HepG2 (cell line): ENCODE data around the gene ARMC8. TPM values are rescaled to one million over a fixed set of nuclear protein-coding genes. Genes with fewer than 3 reads are reported as not detected.
A peak's percentile ranks its signal among the peaks of the same experiment; 100 is the strongest.

ENCODE experiments used
- ATAC-seq: fragments of 200-7000 bp; cut with Tn5 transposase; 3 replicates; pipeline ENCODE4 v1.9.1; 2020; ENCODE audit warnings: mild to moderate bottlenecking, moderate library complexity
- BruUV-seq: library from RNA; stranded (reverse); fragments of 400-500 nt; replicated peaks from 2 replicates; lab custom pipeline; 2021; lab: Mats Ljungman, UMichigan
- CTCF ChIA-PET: fragments of 300-600 bp; formaldehyde crosslinking; extraction: SDS; loops from one replicate; lab custom pipeline; 2021; ENCODE audit warnings: low total read pairs, inconsistent platforms, low intra/inter-chr PET ratio; lab: Yijun Ruan, JAX
- POLR2A ChIA-PET: fragments of 350-600 bp; sonication (Branson Sonifier 250); formaldehyde crosslinking; loops from one replicate; lab custom pipeline; 2020; ENCODE audit warnings: antibody characterized with exemption, inconsistent platforms; lab: Yijun Ruan, JAX
- DNase-seq: peaks from one replicate; pipeline ENCODE4 v3.0.0-alpha.2; 2015; ENCODE audit warnings: low spot score
- FAIRE-seq: peaks from 3 replicates; lab custom pipeline; 2011; peaks lifted over from hg19 to GRCh38; lab: Jason Lieb, UNC
- H2AFZ ChIP-seq: one replicate; pipeline ENCODE4 v1.6.1; 2011; ENCODE audit warnings: low read length, inconsistent platforms
- H3K27ac ChIP-seq: fragments of 300-600 bp; 3 replicates; pipeline ENCODE4 v1.8.0; 2011; ENCODE audit warnings: mixed run types, mild to moderate bottlenecking, mixed read lengths, low read length, inconsistent platforms; ENCODE audit not compliant: insufficient read depth; ENCODE audit errors: extremely low read length
- H3K27me3 ChIP-seq, 2 experiments: fragments of 200-600 bp in 1 of 2; 2 replicates in 1 of 2; 3 replicates in 1 of 2; pipeline versions ENCODE4 v1.6.0 to v1.8.0; 2011; ENCODE audit warnings: low read length in 2 of 2, mild to moderate bottlenecking in 2 of 2, moderate library complexity in 2 of 2, inconsistent platforms in 1 of 2; ENCODE audit not compliant: insufficient read depth in 2 of 2, control insufficient read depth in 1 of 2
- H3K36me3 ChIP-seq, 2 experiments: fragments of 200-600 bp in 1 of 2; replicated peaks in 1 of 2; 2 replicates in 1 of 2; 3 replicates in 1 of 2; pipeline versions ENCODE4 v1.5.1 to v1.8.0; 2011; ENCODE audit warnings: low read length in 2 of 2, inconsistent platforms in 1 of 2; ENCODE audit not compliant: insufficient read depth in 2 of 2, control insufficient read depth in 1 of 2
- H3K4me1 ChIP-seq: 2 replicates; pipeline ENCODE4 v1.5.1; 2012; ENCODE audit warnings: low read length, inconsistent platforms; ENCODE audit not compliant: insufficient read depth
- H3K4me2 ChIP-seq: 2 replicates; pipeline ENCODE4 v1.6.0; 2011; ENCODE audit warnings: low read depth, low read length, inconsistent platforms
- H3K4me3 ChIP-seq, 3 experiments: fragments of 200-600 bp in 1 of 3; sonication (generic), shearing (Covaris generic) in 1 of 3; replicated peaks in 1 of 3; 2 replicates each; pipeline ENCODE4 v1.5.1; 2011 to 2016; ENCODE audit warnings: low read length in 3 of 3, inconsistent platforms in 2 of 3, low read depth in 2 of 3, mild to moderate bottlenecking in 2 of 3, control low read depth in 1 of 3, mixed read lengths in 1 of 3; ENCODE audit not compliant: insufficient read depth in 1 of 3
- H3K79me2 ChIP-seq: one replicate; pipeline ENCODE4 v1.6.1; 2011; ENCODE audit warnings: low read length, inconsistent platforms; ENCODE audit not compliant: insufficient read depth
- H3K9ac ChIP-seq: 2 replicates; pipeline ENCODE4 v1.6.0; 2011; ENCODE audit warnings: mild to moderate bottlenecking, low read depth, low read length, inconsistent platforms; ENCODE audit not compliant: insufficient read depth
- H3K9me3 ChIP-seq: 2 replicates; pipeline ENCODE4 v1.5.1; 2012; ENCODE audit warnings: mild to moderate bottlenecking, low read length
- H4K20me1 ChIP-seq: 2 replicates; pipeline ENCODE4 v1.6.0; 2011; ENCODE audit warnings: inconsistent platforms, mild to moderate bottlenecking, low read length, moderate library complexity; ENCODE audit not compliant: insufficient read depth
- TEAD3 ChIP-seq: optimal IDR thresholded peaks from 2 replicates; pipeline ENCODE3; 2016; ENCODE audit warnings: borderline replicate concordance
- WGBS: methylation state at CpG from one replicate; pipeline ENCODE4 v1.1.6; 2017; ENCODE audit warnings: low lambda C conversion rate; 5-methylcytosine and 5-hydroxymethylcytosine counted together
- in situ Hi-C: cut with HindIII; loops from 2 replicates; pipeline ENCODE4 v1.10.0; 2017; ENCODE audit warnings: low pct_unique_long_range_greater_than_20kb; ENCODE audit not compliant: extremely low pct_ligation_motif_present
- intact Hi-C: fragments of 100-400 bp; cut with micrococcal nuclease; formaldehyde crosslinking; loops from one replicate; pipeline ENCODE4 v1.10.0; 2022; ENCODE audit not compliant: unreplicated experiment
- polyA plus RNA-seq, 8 experiments: library from polyadenylated mRNA; depleted of rRNA in 3 of 8; stranded (reverse) in 7 of 8; unstranded in 1 of 8; fragments of >200 nt; fragmentation: Illumina TruSeq in 4 of 8; extraction: Trizol in 4 of 8; gene quantifications; 2 replicates each; pipeline versions ENCODE4 v1.2.1 to v1.2.3, GENCODE V29; 2011 to 2016; ENCODE audit warnings: low read depth in 4 of 8, missing spikeins in 1 of 8, mixed read lengths in 1 of 8; ENCODE audit not compliant: insufficient read depth in 1 of 8
- total RNA-seq, 5 experiments: library from RNA; depleted of rRNA; stranded (reverse); fragments of >200 nt; fragmentation: Illumina TruSeq; extraction: Trizol; gene quantifications; 2 replicates each; pipeline ENCODE4 v1.2.3, GENCODE V29; 2016; ENCODE audit warnings: low read depth in 1 of 5
- TF ChIP-seq, protein P1 (sequence below): sonication (generic); formaldehyde crosslinking; IDR thresholded peaks from 2 replicates; pipeline ENCODE4 v1.9.0; 2021; ENCODE audit warnings: mild to moderate bottlenecking, missing genetic modification reagents

Gene ARMC8
- total and polyA plus RNA-seq, 2 of the 13 experiments (the other 11 are each of a cell fraction or from before 2014, with no cell fraction given): 38.9 to 55.3 TPM

DNA sequence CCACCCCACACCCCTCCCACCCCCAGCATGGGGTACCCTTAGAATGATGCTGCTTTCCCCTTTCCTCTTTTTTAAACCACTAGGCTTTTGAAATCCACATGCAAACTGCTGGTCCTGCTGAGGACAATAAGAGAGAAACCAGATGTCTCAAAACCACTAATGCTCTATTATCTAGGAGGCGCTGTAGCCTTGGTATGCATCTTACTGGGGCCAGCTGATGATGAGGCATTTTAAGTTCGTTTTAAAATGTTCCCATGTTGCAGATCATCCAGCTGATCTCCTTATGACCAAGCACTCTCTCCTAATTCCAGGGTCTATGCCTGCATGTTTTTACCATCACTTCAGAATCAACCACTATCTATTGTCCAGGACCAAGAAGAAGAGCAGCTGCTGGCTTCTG is 141.2 kb downstream of the ARMC8 start:
- Histone ChIP-seq H3K9ac (no peak overlapping the region), H2AFZ (no peak overlapping the region), H3K79me2 (no peaks in the 10 kb centered on the region), H3K27ac (no peak overlapping the region), H4K20me1 (no peaks in the 10 kb centered on the region), H3K9me3 (no peaks in the 10 kb centered on the region), H3K4me3 (no peak overlapping the region), H3K4me1 (peaks cover 14% of the 10 kb centered on the region), H3K4me2 (no peak overlapping the region), H3K27me3 (0 out of 5 replicates have a peak, but pooled peaks cover 0 to 3% of the 10 kb centered on the region in 2 experiments), H3K36me3 (no peaks in the 10 kb centered on the region)
- ATAC-seq (no peak), FAIRE-seq (no peak), DNase-seq (no peak)
- ChIA-PET CTCF (no interaction called here), POLR2A (interaction anchor here (0.9 kb wide), 1 partner anchor 19 kb away, joined by 3 read pairs; no protein-coding TSS in a partner anchor)
- BruUV-seq: no TSS peak
- 26% methylated on average over 2 of the region's 2 CpGs for WGBS
- TF ChIP-seq TEAD3 (CRISPR knock-in tag): peak; percentile 44
- TF ChIP-seq, protein P1, sequence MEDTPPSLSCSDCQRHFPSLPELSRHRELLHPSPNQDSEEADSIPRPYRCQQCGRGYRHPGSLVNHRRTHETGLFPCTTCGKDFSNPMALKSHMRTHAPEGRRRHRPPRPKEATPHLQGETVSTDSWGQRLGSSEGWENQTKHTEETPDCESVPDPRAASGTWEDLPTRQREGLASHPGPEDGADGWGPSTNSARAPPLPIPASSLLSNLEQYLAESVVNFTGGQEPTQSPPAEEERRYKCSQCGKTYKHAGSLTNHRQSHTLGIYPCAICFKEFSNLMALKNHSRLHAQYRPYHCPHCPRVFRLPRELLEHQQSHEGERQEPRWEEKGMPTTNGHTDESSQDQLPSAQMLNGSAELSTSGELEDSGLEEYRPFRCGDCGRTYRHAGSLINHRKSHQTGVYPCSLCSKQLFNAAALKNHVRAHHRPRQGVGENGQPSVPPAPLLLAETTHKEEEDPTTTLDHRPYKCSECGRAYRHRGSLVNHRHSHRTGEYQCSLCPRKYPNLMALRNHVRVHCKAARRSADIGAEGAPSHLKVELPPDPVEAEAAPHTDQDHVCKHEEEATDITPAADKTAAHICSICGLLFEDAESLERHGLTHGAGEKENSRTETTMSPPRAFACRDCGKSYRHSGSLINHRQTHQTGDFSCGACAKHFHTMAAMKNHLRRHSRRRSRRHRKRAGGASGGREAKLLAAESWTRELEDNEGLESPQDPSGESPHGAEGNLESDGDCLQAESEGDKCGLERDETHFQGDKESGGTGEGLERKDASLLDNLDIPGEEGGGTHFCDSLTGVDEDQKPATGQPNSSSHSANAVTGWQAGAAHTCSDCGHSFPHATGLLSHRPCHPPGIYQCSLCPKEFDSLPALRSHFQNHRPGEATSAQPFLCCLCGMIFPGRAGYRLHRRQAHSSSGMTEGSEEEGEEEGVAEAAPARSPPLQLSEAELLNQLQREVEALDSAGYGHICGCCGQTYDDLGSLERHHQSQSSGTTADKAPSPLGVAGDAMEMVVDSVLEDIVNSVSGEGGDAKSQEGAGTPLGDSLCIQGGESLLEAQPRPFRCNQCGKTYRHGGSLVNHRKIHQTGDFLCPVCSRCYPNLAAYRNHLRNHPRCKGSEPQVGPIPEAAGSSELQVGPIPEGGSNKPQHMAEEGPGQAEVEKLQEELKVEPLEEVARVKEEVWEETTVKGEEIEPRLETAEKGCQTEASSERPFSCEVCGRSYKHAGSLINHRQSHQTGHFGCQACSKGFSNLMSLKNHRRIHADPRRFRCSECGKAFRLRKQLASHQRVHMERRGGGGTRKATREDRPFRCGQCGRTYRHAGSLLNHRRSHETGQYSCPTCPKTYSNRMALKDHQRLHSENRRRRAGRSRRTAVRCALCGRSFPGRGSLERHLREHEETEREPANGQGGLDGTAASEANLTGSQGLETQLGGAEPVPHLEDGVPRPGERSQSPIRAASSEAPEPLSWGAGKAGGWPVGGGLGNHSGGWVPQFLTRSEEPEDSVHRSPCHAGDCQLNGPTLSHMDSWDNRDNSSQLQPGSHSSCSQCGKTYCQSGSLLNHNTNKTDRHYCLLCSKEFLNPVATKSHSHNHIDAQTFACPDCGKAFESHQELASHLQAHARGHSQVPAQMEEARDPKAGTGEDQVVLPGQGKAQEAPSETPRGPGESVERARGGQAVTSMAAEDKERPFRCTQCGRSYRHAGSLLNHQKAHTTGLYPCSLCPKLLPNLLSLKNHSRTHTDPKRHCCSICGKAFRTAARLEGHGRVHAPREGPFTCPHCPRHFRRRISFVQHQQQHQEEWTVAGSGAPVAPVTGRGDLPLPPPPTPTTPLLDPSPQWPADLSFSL (CRISPR knock-in tag): no peak
- in situ Hi-C loops: loop anchor here (10.0 kb wide), 1 partner anchor 144 kb away; the partner anchor contains the start of gene ARMC8
- intact Hi-C loops: loop anchor here (5.0 kb wide), 1 partner anchor 61 kb away; no protein-coding TSS in a partner anchor
